ENCODE results near the gene ASCC3.

DNA sequence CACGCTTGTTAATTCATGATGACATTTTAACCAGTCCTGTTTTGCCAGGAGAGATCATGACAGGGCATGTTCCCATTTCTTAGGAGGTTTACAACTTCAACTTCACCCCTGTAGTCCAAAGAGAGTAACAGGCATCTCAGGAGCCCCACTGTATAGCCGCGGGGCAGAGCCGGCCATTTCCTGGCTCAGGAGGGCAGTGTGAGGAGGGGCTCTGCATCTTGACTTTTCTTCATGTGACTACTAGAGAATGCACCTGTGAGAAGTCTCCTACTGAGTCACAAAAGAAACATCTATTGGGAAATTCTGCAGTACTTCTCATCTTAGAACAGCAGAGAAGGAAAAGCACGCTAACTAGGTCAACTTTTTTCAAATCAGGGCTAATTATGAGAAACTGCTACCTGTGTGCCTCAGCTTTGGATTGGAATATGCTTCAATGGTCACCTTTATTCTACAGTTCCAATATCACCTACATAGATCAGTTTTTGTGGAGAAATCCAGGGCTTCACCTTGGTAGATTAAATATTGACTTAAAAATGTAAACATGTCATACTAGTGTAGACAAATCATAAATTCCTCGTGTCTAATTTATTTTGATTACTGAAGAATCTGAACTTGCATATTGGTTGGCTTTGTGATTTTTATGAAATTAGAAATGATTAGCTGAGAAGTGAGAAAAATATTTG lies 387.8 kb downstream of the ASCC3 start:
- TF ChIP-seq CTCF (IDR thresholded peaks at IDR 0.05), result no peak
- no peak for TF ChIP-seq POLR2A (IDR thresholded peaks at IDR 0.05)

Data from adrenal gland (tissue), 5 donors.